Naive thymus-derived CD4-positive, alpha-beta T cell (primary cell): Measurements from ENCODE around the gene SMIM15. TPM values are rescaled to one million over a fixed set of nuclear protein-coding genes. Genes with fewer than 3 reads are reported as not detected.

ENCODE experiments used
- ATAC-seq: fragments of 150-1000 bp; cut with Tn5 transposase; 2 replicates; pipeline ENCODE4 v1.10.0; 2021; ENCODE audit warnings: mild to moderate bottlenecking, moderate library complexity
- CTCF ChIA-PET: fragments of 350-600 bp; sonication (Branson Sonifier 250); formaldehyde crosslinking; loops from one replicate; lab custom pipeline; 2021; ENCODE audit warnings: antibody characterized with exemption; lab: Charles Lee
- POLR2A ChIA-PET: fragments of 350-600 bp; sonication (Branson Sonifier 250); formaldehyde crosslinking; loops from one replicate; lab custom pipeline; 2021; ENCODE audit warnings: antibody characterized with exemption, inconsistent platforms; lab: Charles Lee
- DNase-seq, 9 donors: peaks; one replicate each; pipeline versions ENCODE4 v3.0.0 to v3.0.0-alpha.2; 2020 to 2022; ENCODE audit warnings: mixed read lengths in 1 of 9
- H3K27ac ChIP-seq: one replicate; pipeline ENCODE4 v1.7.0; 2013; ENCODE audit warnings: mild to moderate bottlenecking, low read depth, low read length, moderate library complexity
- H3K27me3 ChIP-seq, 2 donors: one replicate each; pipeline ENCODE4 v1.7.0; 2013; ENCODE audit warnings: low read length in 2 of 2, mild to moderate bottlenecking in 2 of 2, moderate library complexity in 2 of 2; ENCODE audit not compliant: control insufficient read depth in 2 of 2, insufficient read depth in 2 of 2
- H3K36me3 ChIP-seq, 3 experiments: 1 replicate in 2 of 3; 2 replicates in 1 of 3; pipeline ENCODE4 v1.7.0; 2013; ENCODE audit warnings: low read length in 3 of 3, mild to moderate bottlenecking in 3 of 3, moderate library complexity in 1 of 3; ENCODE audit not compliant: insufficient read depth in 3 of 3, control insufficient read depth in 2 of 3
- H3K4me1 ChIP-seq, 2 donors: one replicate each; pipeline ENCODE4 v1.7.0; 2013; ENCODE audit warnings: low read length in 2 of 2, mild to moderate bottlenecking in 2 of 2, moderate library complexity in 1 of 2; ENCODE audit not compliant: control insufficient read depth in 2 of 2, insufficient read depth in 2 of 2
- H3K4me3 ChIP-seq: 2 replicates; pipeline ENCODE4 v1.7.0; 2013; ENCODE audit warnings: mild to moderate bottlenecking, low read length
- H3K9me3 ChIP-seq, 3 experiments: 1 replicate in 2 of 3; 2 replicates in 1 of 3; pipeline ENCODE4 v1.7.0; 2013; ENCODE audit warnings: low read length in 3 of 3; ENCODE audit not compliant: control insufficient read depth in 2 of 3
- H3K27ac Mint-ChIP-seq, 9 donors: one replicate each; pipeline ENCODE4 v1.8.0; 2020 to 2022; ENCODE audit warnings: mixed read lengths in 9 of 9, mild to moderate bottlenecking in 8 of 9, moderate library complexity in 5 of 9, inconsistent platforms in 2 of 9
- H3K27me3 Mint-ChIP-seq, 5 donors: one replicate each; pipeline ENCODE4 v1.8.0; 2021 to 2022; ENCODE audit warnings: mixed read lengths in 5 of 5, mild to moderate bottlenecking in 1 of 5
- H3K36me3 Mint-ChIP-seq, 5 donors: one replicate each; pipeline ENCODE4 v1.8.0; 2020 to 2022; ENCODE audit warnings: mixed read lengths in 5 of 5, mild to moderate bottlenecking in 3 of 5, inconsistent platforms in 1 of 5
- H3K4me1 Mint-ChIP-seq, 7 donors: one replicate each; pipeline ENCODE4 v1.8.0; 2020 to 2022; ENCODE audit warnings: mixed read lengths in 7 of 7, mild to moderate bottlenecking in 3 of 7, inconsistent platforms in 1 of 7
- H3K4me3 Mint-ChIP-seq, 10 donors: one replicate each; pipeline ENCODE4 v1.8.0; 2020 to 2022; ENCODE audit warnings: mild to moderate bottlenecking in 10 of 10, mixed read lengths in 10 of 10, moderate library complexity in 6 of 10, inconsistent platforms in 2 of 10
- H3K9me3 Mint-ChIP-seq, 11 donors: one replicate each; pipeline ENCODE4 v1.8.0; 2020 to 2022; ENCODE audit warnings: mixed read lengths in 11 of 11, mild to moderate bottlenecking in 4 of 11, inconsistent platforms in 1 of 11, moderate library complexity in 1 of 11
- intact Hi-C, 2 donors: fragments of 100-400 bp; cut with micrococcal nuclease; formaldehyde crosslinking; loops; one replicate each; pipeline ENCODE4 v1.15.1; 2023
- polyA plus RNA-seq, 2 donors: library from polyadenylated mRNA; unstranded; fragments of 300-500 nt; fragmentation: Illumina TruSeq; gene quantifications; one replicate each; pipeline ENCODE4 v1.2.3, GENCODE V29; 2021
- total RNA-seq, 6 experiments: library from RNA in 5 of 6; stranded (reverse) in 5 of 6; gene quantifications; 1 replicate in 5 of 6; 2 replicates in 1 of 6; pipeline ENCODE4 v1.2.3 and lab custom pipeline; 2021 to 2026

SMIM15 gene
- total RNA-seq = 10 to 100 TPM; 17.3 to 49.0 (median 34.0) TPM
- polyA plus RNA-seq = 10 to 100 TPM; 24.3 to 25.3 TPM
- total RNA-seq (lab: John Stamatoyannopoulos, UW) = 14.9 reads per million, percentile 44 among the genes with 10 or more reads in this experiment

- peaks cover 0 to 18% (median 6%) of the 10 kb centered on the region in 11 donors for H3K9me3 Mint-ChIP-seq
- H3K27ac Mint-ChIP-seq = peak within 1 kb of the TSS; percentile 80 to 98 (median 95)
- peak within 1 kb of the TSS; percentile 77 for H3K27ac ChIP-seq
- no peaks in the 10 kb centered on the region for H3K27me3 ChIP-seq
- ATAC-seq = peak; percentile 93
- H3K36me3 Mint-ChIP-seq = peaks cover 8 to 43% (median 37%) of the 10 kb centered on the region in 5 donors
- H3K36me3 ChIP-seq = peaks cover 0 to 22% (median 22%) of the 10 kb centered on the region in 3 experiments
- H3K27me3 Mint-ChIP-seq = no peaks in the 10 kb centered on the region
- intact Hi-C loops = loop anchor here (1.0 to 10.0 kb wide), 11 partner anchors 115 to 1251 kb away; partner anchors contain the start of genes ERCC8 (in 2 of the 2), IPO11 (in 2 of the 2), NDUFAF2 (in 2 of the 2) and ZSWIM6 (in 2 of the 2)
- H3K4me1 Mint-ChIP-seq = peaks cover 5 to 57% (median 46%) of the 10 kb centered on the region in 7 donors
- ChIA-PET POLR2A (interaction anchor here (1.1 to 2.6 kb wide), 2 partner anchors 12 to 169 kb away, joined by 3 to 18 read pairs; partner anchors contain the start of gene ZSWIM6), CTCF (interaction anchor here (0.7 kb wide), 1 partner anchor 371 kb away, joined by 3 read pairs; no protein-coding TSS in a partner anchor)
- H3K4me1 ChIP-seq = peaks cover 8 to 16% of the 10 kb centered on the region in 2 donors
- no peaks in the 10 kb centered on the region for H3K9me3 ChIP-seq
- H3K4me3 Mint-ChIP-seq = peak within 1 kb of the TSS; percentile 92 to 98 (median 94)
- DNase-seq = peak; percentile 59 to 85 (median 70)
- peak within 1 kb of the TSS; percentile 87 for H3K4me3 ChIP-seq
Measured at GRCh38 chr5:61162010-61162831, at the start of gene SMIM15. Gene SMIM15 (minus strand): TSS chr5:61162468. CDS start chr5:61160171, 2,297 bp downstream.

DNA sequence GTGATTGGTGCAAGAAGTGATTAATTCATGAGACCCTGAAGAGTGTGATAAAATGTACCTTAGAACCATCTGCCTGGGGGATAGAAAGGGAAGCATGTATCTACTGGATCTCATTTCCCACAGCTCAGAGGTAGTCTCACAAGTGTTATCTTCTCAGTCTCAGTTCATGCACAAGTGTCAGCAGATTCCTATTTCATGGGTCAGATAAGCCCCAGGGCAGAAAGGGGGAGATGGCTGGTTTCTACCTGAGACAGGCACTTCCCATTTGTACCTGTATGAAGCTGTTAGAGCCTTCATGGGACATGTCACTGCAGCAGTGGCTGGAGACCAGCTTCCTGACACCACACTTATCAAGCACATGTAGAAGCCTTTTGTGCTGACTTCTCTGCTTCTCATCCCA, 45.6 kb upstream of the SMIM15 start:
- Histone ChIP-seq H3K4me1 (no peaks in the 10 kb centered on the region), H3K4me3 (no peak overlapping the region), H3K27ac (no peak overlapping the region), H3K27me3 (no peaks in the 10 kb centered on the region), H3K9me3 (no peaks in the 10 kb centered on the region), H3K36me3 (no peaks in the 10 kb centered on the region)
- intact Hi-C loops = no loop called here
- H3K4me1 Mint-ChIP-seq = peaks cover 0 to 1% (median 0%) of the 10 kb centered on the region in 7 donors
- H3K27ac Mint-ChIP-seq = no peak overlapping the region
- H3K4me3 Mint-ChIP-seq = no peak overlapping the region
- no peak for ATAC-seq
- H3K9me3 Mint-ChIP-seq = peaks cover 0 to 26% (median 12%) of the 10 kb centered on the region in 11 donors
- H3K36me3 Mint-ChIP-seq = peaks cover 0 to 10% (median 0%) of the 10 kb centered on the region in 5 donors
- DNase-seq = no peak
- peaks cover 3 to 34% (median 30%) of the 10 kb centered on the region in 5 donors for H3K27me3 Mint-ChIP-seq
- CTCF ChIA-PET = no interaction called here
- POLR2A ChIA-PET = no interaction called here

DNA sequence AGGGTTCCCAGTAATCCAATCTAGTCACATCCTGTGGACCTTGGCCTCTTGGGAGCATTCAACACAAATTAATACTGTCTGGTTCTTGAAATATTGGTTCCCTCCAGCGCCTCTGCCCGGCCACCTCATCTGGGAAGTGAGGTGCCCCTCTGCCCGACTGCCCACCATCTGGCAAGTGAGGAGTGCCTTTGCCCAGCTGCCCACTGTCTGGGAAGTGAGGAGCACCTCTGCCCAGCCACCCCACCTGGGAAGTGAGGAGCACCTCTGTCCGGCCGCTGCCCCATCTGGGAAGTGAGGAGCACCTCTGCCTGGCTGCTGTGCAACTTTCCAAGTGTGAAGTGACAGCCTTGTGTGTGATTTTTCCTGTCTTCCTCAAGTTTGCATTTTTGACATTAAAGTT, 42.7 kb upstream of the SMIM15 start:
- no peak overlapping the region for H3K27ac Mint-ChIP-seq
- no peak overlapping the region for H3K27ac ChIP-seq
- peaks cover 0 to 26% (median 12%) of the 10 kb centered on the region in 11 donors for H3K9me3 Mint-ChIP-seq
- intact Hi-C loops = no loop called here
- POLR2A ChIA-PET = no interaction called here
- CTCF ChIA-PET = no interaction called here
- H3K4me1 ChIP-seq = no peaks in the 10 kb centered on the region
- DNase-seq = no peak
- H3K36me3 Mint-ChIP-seq = peaks cover 0 to 10% (median under 1%) of the 10 kb centered on the region in 5 donors
- H3K27me3 Mint-ChIP-seq = peaks cover 3 to 37% (median 29%) of the 10 kb centered on the region in 5 donors
- H3K4me1 Mint-ChIP-seq = no peaks in the 10 kb centered on the region
- no peak overlapping the region for H3K4me3 Mint-ChIP-seq
- no peak overlapping the region for H3K4me3 ChIP-seq
- H3K27me3 ChIP-seq = no peaks in the 10 kb centered on the region
- H3K36me3 ChIP-seq = no peaks in the 10 kb centered on the region
- no peaks in the 10 kb centered on the region for H3K9me3 ChIP-seq
- ATAC-seq = no peak

DNA sequence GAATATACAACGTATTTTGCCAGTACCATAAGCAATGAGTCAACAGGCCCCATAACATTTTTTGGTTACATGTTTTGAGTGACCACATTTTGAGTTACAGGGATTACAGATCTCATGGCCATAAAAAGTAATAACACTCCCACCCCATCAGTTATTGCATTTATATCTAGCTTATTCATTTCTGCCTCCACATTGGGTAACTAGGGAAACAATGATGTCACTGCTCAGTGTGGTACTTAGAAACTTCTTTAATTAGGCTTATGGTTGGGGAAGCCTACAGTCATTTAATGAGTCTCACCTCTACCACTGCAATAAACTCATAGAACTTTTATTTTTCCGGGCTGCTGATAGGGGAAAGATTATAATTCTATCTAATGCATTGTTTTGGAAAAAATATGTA, 39.9 kb upstream of the SMIM15 start:
- H3K27ac Mint-ChIP-seq = no peak overlapping the region
- POLR2A ChIA-PET = no interaction called here
- Histone ChIP-seq H3K9me3 (no peaks in the 10 kb centered on the region), H3K27ac (no peak overlapping the region), H3K4me3 (no peak overlapping the region), H3K4me1 (no peaks in the 10 kb centered on the region), H3K27me3 (no peaks in the 10 kb centered on the region), H3K36me3 (no peaks in the 10 kb centered on the region)
- H3K36me3 Mint-ChIP-seq = peaks cover 0 to 15% (median 5%) of the 10 kb centered on the region in 5 donors
- CTCF ChIA-PET = no interaction called here
- ATAC-seq (no peak), DNase-seq (no peak)
- H3K4me3 Mint-ChIP-seq = no peak overlapping the region
- peaks cover 4 to 47% (median 40%) of the 10 kb centered on the region in 5 donors for H3K27me3 Mint-ChIP-seq
- intact Hi-C loops = no loop called here
- no peaks in the 10 kb centered on the region for H3K4me1 Mint-ChIP-seq
- H3K9me3 Mint-ChIP-seq = peaks cover 8 to 37% (median 19%) of the 10 kb centered on the region in 11 donors

DNA sequence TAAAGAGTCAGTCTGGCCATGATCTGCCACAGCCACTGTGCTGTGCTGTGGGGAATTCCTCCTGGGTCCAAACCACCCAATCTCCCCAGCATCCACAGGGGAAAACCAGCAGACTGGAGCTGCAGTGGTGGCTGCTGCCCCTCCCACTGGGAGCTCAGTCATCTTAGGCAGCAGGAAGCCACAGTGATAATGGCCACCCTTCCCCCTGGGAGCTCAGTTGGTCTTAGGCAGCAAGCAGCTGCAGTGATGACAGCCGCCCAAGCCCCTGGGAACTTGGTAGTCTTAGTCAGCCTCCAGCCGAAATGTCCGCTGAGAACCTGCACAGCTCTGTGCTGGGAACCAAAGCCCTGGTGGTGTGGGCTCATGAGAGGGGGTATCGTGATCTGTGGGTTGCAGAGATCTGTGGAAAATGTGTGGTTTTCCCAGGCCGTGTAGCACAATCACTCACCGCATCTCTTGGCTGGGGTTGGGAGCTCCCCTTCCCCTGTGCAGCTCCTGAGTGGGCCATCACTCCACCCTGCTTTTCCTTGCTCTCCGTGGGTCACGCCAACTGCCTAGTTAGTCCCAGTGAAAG, 38.4 kb upstream of the SMIM15 start:
- H3K4me3 ChIP-seq = no peak overlapping the region
- no peaks in the 10 kb centered on the region for H3K36me3 ChIP-seq
- no peak for DNase-seq
- CTCF ChIA-PET = no interaction called here
- H3K4me1 ChIP-seq = no peaks in the 10 kb centered on the region
- H3K4me3 Mint-ChIP-seq = no peak overlapping the region
- H3K4me1 Mint-ChIP-seq = peaks cover 0 to 5% (median 0%) of the 10 kb centered on the region in 7 donors
- H3K36me3 Mint-ChIP-seq = peaks cover 0 to 15% (median 5%) of the 10 kb centered on the region in 5 donors
- no peak overlapping the region for H3K27ac ChIP-seq
- intact Hi-C loops = no loop called here
- ATAC-seq = no peak
- H3K27me3 Mint-ChIP-seq = peaks cover 15 to 50% (median 37%) of the 10 kb centered on the region in 5 donors
- H3K27me3 ChIP-seq = no peaks in the 10 kb centered on the region
- H3K9me3 Mint-ChIP-seq = peaks cover 8 to 35% (median 19%) of the 10 kb centered on the region in 11 donors
- no peak overlapping the region for H3K27ac Mint-ChIP-seq
- no peaks in the 10 kb centered on the region for H3K9me3 ChIP-seq
- POLR2A ChIA-PET = no interaction called here

DNA sequence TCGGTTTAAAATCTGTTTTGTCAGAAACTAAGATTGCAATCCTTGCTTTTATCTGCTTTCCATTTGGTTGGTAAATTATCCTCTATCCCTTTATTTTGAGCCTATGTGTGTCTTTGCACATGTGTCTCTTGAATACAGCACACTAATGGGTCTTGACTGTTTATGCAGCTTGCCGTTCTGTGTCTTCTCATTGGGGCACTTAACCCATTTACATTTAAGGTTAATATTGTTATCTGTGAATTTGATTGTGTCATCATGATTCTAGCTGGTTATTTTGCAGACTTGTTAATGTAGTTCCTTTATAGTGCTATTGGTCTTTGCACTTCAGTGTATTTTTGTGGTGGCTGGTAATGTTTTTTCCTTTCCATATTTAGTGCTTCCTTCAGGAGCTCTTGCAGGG, 36.3 kb upstream of the SMIM15 start:
- Histone ChIP-seq H3K36me3 (no peaks in the 10 kb centered on the region), H3K9me3 (no peaks in the 10 kb centered on the region), H3K27me3 (no peaks in the 10 kb centered on the region), H3K4me3 (no peak overlapping the region), H3K4me1 (no peaks in the 10 kb centered on the region), H3K27ac (no peak overlapping the region)
- Mint-ChIP-seq H3K27ac (no peak overlapping the region), H3K36me3 (peaks cover 0 to 15% (median 5%) of the 10 kb centered on the region in 5 donors), H3K9me3 (peaks cover 6 to 31% (median 16%) of the 10 kb centered on the region in 11 donors), H3K27me3 (peaks cover 20 to 42% (median 34%) of the 10 kb centered on the region in 5 donors), H3K4me1 (peaks cover 0 to 5% (median 0%) of the 10 kb centered on the region in 7 donors), H3K4me3 (no peak overlapping the region)
- ChIA-PET CTCF (interaction anchor here (0.9 kb wide), 1 partner anchor 40 kb away, joined by 3 read pairs; no protein-coding TSS in a partner anchor), POLR2A (no interaction called here)
- ATAC-seq (no peak), DNase-seq (no peak)
- intact Hi-C loops = no loop called here
